Stimulated activated CD8-positive, alpha-beta memory T cell treated with anti-CD3 and anti-CD28 coated beads, Interleukin-7, amount 100 ng/mL, for 24 hours (primary cell): Measurements from ENCODE around the gene ZBTB43.

Source experiments
- DNase-seq: peaks from one replicate; pipeline ENCODE4 v3.0.0-alpha.2; 2020; ENCODE audit warnings: low read depth

Gene ZBTB43

GRCh38 chr9:126859111-126859510 lies 54.3 kb downstream of the ZBTB43 start:
- no peak for DNase-seq

GRCh38 chr9:126860077-126860756 lies 55.4 kb downstream of the ZBTB43 start, which contains the start of gene ZBTB34:
Gene ZBTB34, plus strand, starts transcription at chr9:126860639. Its CDS starts 18,761 bp downstream, at chr9:126879400.
- peak; percentile 53 for DNase-seq

- no peak for DNase-seq
Measured at GRCh38 chr9:126860757-126861466, 56.1 kb downstream of the ZBTB43 start.

GRCh38 chr9:126861707-126862103 lies 56.9 kb downstream of the ZBTB43 start:
- no peak for DNase-seq

GRCh38 chr9:126862104-126862761 lies 57.4 kb downstream of the ZBTB43 start:
- DNase-seq = no peak

- DNase-seq = no peak
Measured at GRCh38 chr9:126864771-126865170, 59.9 kb downstream of the ZBTB43 start.

GRCh38 chr9:126869368-126869767 lies 64.5 kb downstream of the ZBTB43 start:
- no peak for DNase-seq

- no peak for DNase-seq
Measured at GRCh38 chr9:126872516-126872915, 67.7 kb downstream of the ZBTB43 start.

GRCh38 chr9:126874546-126875314 lies 69.9 kb downstream of the ZBTB43 start:
- no peak for DNase-seq

GRCh38 chr9:126875756-126876510 lies 71.1 kb downstream of the ZBTB43 start:
- DNase-seq = no peak

- no peak for DNase-seq
Measured at GRCh38 chr9:126876531-126876930, 71.7 kb downstream of the ZBTB43 start.

- DNase-seq = no peak
Measured at GRCh38 chr9:126877418-126877817, 72.6 kb downstream of the ZBTB43 start.

- no peak for DNase-seq
Measured at GRCh38 chr9:126879288-126879687, 74.4 kb downstream of the ZBTB43 start.

GRCh38 chr9:126880226-126880946 lies 75.5 kb downstream of the ZBTB43 start:
- DNase-seq = no peak

GRCh38 chr9:126880947-126881332 lies 76.1 kb downstream of the ZBTB43 start:
- no peak for DNase-seq

GRCh38 chr9:126882746-126883145 lies 77.9 kb downstream of the ZBTB43 start:
- DNase-seq = no peak

- no peak for DNase-seq
Measured at GRCh38 chr9:126883636-126884035, 78.8 kb downstream of the ZBTB43 start.

GRCh38 chr9:126885131-126885641 lies 80.3 kb downstream of the ZBTB43 start:
- no peak for DNase-seq

- no peak for DNase-seq
Measured at GRCh38 chr9:126886034-126886822, 81.4 kb downstream of the ZBTB43 start.

- DNase-seq = no peak
Measured at GRCh38 chr9:126886897-126887296, 82.1 kb downstream of the ZBTB43 start.
